DOHH2 (cell line): ENCODE data around the gene FAM131A.

ENCODE experiments used
- H3F3A ChIP-seq: fragments of 200-600 bp; sonication (generic), shearing (Covaris generic); 2 replicates; pipeline ENCODE4 v1.6.0; 2016; ENCODE audit warnings: antibody characterized with exemption, mild to moderate bottlenecking; ENCODE audit not compliant: control insufficient read depth, insufficient read depth
- H3K27ac ChIP-seq: fragments of 200-600 bp; sonication (generic); 2 replicates; pipeline ENCODE4 v1.5.1; 2014; ENCODE audit warnings: low read depth, mild to moderate bottlenecking, low read length, moderate library complexity
- H3K27me3 ChIP-seq: fragments of 200-600 bp; sonication (generic); 2 replicates; pipeline ENCODE4 v1.6.1; 2014; ENCODE audit warnings: mild to moderate bottlenecking, low read length, mixed read lengths; ENCODE audit not compliant: control insufficient read depth
- H3K36me3 ChIP-seq: fragments of 200-600 bp; sonication (generic); 2 replicates; pipeline ENCODE4 v1.6.1; 2014; ENCODE audit warnings: mild to moderate bottlenecking, low read length, moderate library complexity, mixed read lengths; ENCODE audit not compliant: control insufficient read depth
- H3K4me1 ChIP-seq: fragments of 200-600 bp; sonication (generic); 2 replicates; pipeline ENCODE4 v1.6.1; 2014; ENCODE audit warnings: mild to moderate bottlenecking, low read length, mixed read lengths; ENCODE audit not compliant: control insufficient read depth
- H3K4me2 ChIP-seq: fragments of 200-600 bp; sonication (generic); 2 replicates; pipeline ENCODE4 v1.6.0; 2014; ENCODE audit warnings: mild to moderate bottlenecking, low read length, moderate library complexity
- H3K4me3 ChIP-seq: fragments of 200-600 bp; sonication (generic); 2 replicates; pipeline ENCODE4 v1.5.1; 2014; ENCODE audit warnings: mild to moderate bottlenecking, low read length, mixed read lengths
- H3K79me2 ChIP-seq: fragments of 200-600 bp; sonication (generic); 2 replicates; pipeline ENCODE4 v1.6.1; 2014; ENCODE audit warnings: mild to moderate bottlenecking, low read length, mixed read lengths; ENCODE audit not compliant: control insufficient read depth
- H3K9me2 ChIP-seq: fragments of 200-600 bp; sonication (generic); replicated peaks from 2 replicates; pipeline ENCODE4 v1.6.1; 2014; ENCODE audit warnings: mild to moderate bottlenecking, low read length, mixed read lengths; ENCODE audit not compliant: control insufficient read depth
- H3K9me3 ChIP-seq: fragments of 200-600 bp; sonication (generic); 2 replicates; pipeline ENCODE4 v1.6.1; 2014; ENCODE audit warnings: antibody characterized with exemption, low read length, mixed read lengths; ENCODE audit not compliant: control insufficient read depth, insufficient read depth
- H4K20me1 ChIP-seq: fragments of 200-600 bp; sonication (generic); 2 replicates; pipeline ENCODE4 v1.6.0; 2014; ENCODE audit warnings: low read depth, mild to moderate bottlenecking, antibody characterized with exemption, low read length, moderate library complexity; ENCODE audit not compliant: control insufficient read depth, insufficient read depth
- CTCF ChIP-seq: fragments of 200-600 bp; sonication (generic); IDR thresholded peaks from one replicate; pipeline ENCODE4 v1.5.1; 2014; ENCODE audit warnings: antibody characterized with exemption, mild to moderate bottlenecking, low read depth, low read length; ENCODE audit not compliant: poor library complexity, severe bottlenecking
- EZH2phosphoT487 ChIP-seq: fragments of 200-600 bp; sonication (generic); IDR thresholded peaks from 2 replicates; pipeline ENCODE4 v1.6.1; 2017; ENCODE audit warnings: borderline replicate concordance, mild to moderate bottlenecking, antibody characterized with exemption, low read length, moderate library complexity, mixed read lengths

Gene FAM131A

GRCh38 chr3:184360070-184360928 lies 22.9 kb downstream of the FAM131A start:
- peak overlapping the region; percentile 76 for H3K4me3 ChIP-seq
- H3K4me2 ChIP-seq = peak overlapping the region; percentile 77
- TF ChIP-seq CTCF = no peak

DNA sequence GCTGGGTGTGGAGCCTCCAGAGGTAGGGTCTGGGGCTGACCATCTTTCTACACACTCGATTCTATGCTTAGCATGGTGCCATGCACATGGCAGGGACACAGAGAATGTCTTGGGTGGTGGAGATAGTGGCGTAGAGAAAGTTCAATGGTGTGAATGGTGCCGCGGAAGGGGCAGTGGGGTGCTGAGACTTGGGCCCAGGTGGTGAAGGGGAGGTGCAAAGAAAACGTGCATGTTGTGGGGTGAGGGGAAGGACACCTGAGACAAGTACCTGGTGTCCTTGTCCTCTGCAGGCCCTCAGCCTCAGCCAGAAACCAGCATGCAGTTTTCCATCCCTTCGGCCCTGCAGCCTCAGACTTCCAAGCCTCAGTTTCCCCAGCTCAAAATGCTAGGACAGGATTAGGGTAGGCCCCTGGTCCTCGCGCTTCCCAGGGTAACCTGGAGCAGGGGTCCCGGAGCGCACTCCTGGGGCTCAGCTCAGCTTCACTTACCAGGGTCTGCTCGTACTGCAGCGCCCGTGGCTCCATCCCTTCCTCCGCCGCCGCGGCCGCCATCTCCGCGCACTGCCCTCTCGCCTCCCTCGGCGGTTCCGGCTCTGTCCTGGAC lies 23.6 kb downstream of the FAM131A start:
- H3K27ac ChIP-seq = no peak overlapping the region
- TF ChIP-seq EZH2phosphoT487 = no peak
- TF ChIP-seq CTCF = no peak
- no peaks in the 10 kb centered on the region for H3K9me3 ChIP-seq
- no peaks in the 10 kb centered on the region for H3K27me3 ChIP-seq
- H4K20me1 ChIP-seq = peaks cover 6% of the 10 kb centered on the region; the same call in 1 of the 2 replicates
- H3K9me2 ChIP-seq = no peaks in the 10 kb centered on the region
- H3K36me3 ChIP-seq = peaks cover 29% of the 10 kb centered on the region
- peaks cover 22% of the 10 kb centered on the region for H3K4me1 ChIP-seq
- peak overlapping the region; percentile 76 for H3K4me3 ChIP-seq
- H3K79me2 ChIP-seq = peaks cover 34% of the 10 kb centered on the region
- peak overlapping the region; percentile 77 for H3K4me2 ChIP-seq
- no peaks in the 10 kb centered on the region for H3F3A ChIP-seq

More at GRCh38 chr3:184360070-184360928, 22.9 kb downstream of the FAM131A start:
- Histone ChIP-seq H3K27ac (no peak overlapping the region), H3K9me3 (no peaks in the 10 kb centered on the region), H3K4me1 (peaks cover 22% of the 10 kb centered on the region), H3K36me3 (peaks cover 25% of the 10 kb centered on the region), H3K27me3 (no peaks in the 10 kb centered on the region), H3K9me2 (no peaks in the 10 kb centered on the region), H4K20me1 (peaks cover 6% of the 10 kb centered on the region; the same call in 1 of the 2 replicates), H3F3A (no peaks in the 10 kb centered on the region), H3K79me2 (peaks cover 33% of the 10 kb centered on the region)

- Histone ChIP-seq H3K36me3 (peaks cover 34% of the 10 kb centered on the region), H4K20me1 (peaks cover 6% of the 10 kb centered on the region; the same call in 1 of the 2 replicates), H3K27me3 (no peaks in the 10 kb centered on the region), H3K4me2 (peak within 1 kb of the TSS; percentile 77), H3K79me2 (peaks cover 34% of the 10 kb centered on the region), H3K4me3 (peak within 1 kb of the TSS; percentile 76), H3F3A (no peaks in the 10 kb centered on the region), H3K9me2 (no peaks in the 10 kb centered on the region), H3K9me3 (no peaks in the 10 kb centered on the region), H3K4me1 (peaks cover 22% of the 10 kb centered on the region), H3K27ac (peak within 1 kb of the TSS; percentile 67)
- TF ChIP-seq EZH2phosphoT487 (no peak), CTCF (no peak)
These were observed 24.1 kb downstream of the FAM131A start, which contains the start of the genes CLCN2 and POLR2H for GRCh38 chr3:184361532-184361931. Gene CLCN2 (minus strand): TSS chr3:184361605. CDS start chr3:184361479, 126 bp downstream. Gene POLR2H (plus strand): TSS chr3:184361710. CDS start chr3:184363493, 1,783 bp downstream.
